Calu3 (cell line): ENCODE measurements around the gene NT5C1B. TPM values are rescaled to one million over a fixed set of nuclear protein-coding genes. Genes with fewer than 3 reads are reported as not detected.

Source experiments
- BruUV-seq: library from RNA; stranded (reverse); fragments of 400-500 nt; replicated peaks from 2 replicates; lab custom pipeline; 2021; lab: Mats Ljungman, UMichigan
- CTCF ChIA-PET: fragments of 300-600 bp; sonication (Branson Sonifier 250); formaldehyde crosslinking; loops from one replicate; lab custom pipeline; 2022; ENCODE audit warnings: antibody characterized with exemption; lab: Charles Lee
- DNase-seq: peaks from one replicate; pipeline ENCODE4 v3.0.0; 2022
- H3K27ac Mint-ChIP-seq: one replicate; pipeline ENCODE4 v1.8.0; 2022; ENCODE audit warnings: mixed read lengths; ENCODE audit not compliant: unreplicated experiment
- H3K27me3 Mint-ChIP-seq: one replicate; pipeline ENCODE4 v1.8.0; 2022; ENCODE audit warnings: mixed read lengths; ENCODE audit not compliant: unreplicated experiment
- H3K36me3 Mint-ChIP-seq: one replicate; pipeline ENCODE4 v1.8.0; 2022; ENCODE audit warnings: mild to moderate bottlenecking, moderate library complexity, mixed read lengths; ENCODE audit not compliant: insufficient read depth, unreplicated experiment
- H3K4me1 Mint-ChIP-seq: one replicate; pipeline ENCODE4 v1.8.0; 2022; ENCODE audit warnings: mild to moderate bottlenecking, low read depth, mixed read lengths; ENCODE audit not compliant: unreplicated experiment
- H3K4me3 Mint-ChIP-seq: one replicate; pipeline ENCODE4 v1.8.0; 2022; ENCODE audit warnings: mild to moderate bottlenecking, low read depth, moderate library complexity, mixed read lengths; ENCODE audit not compliant: unreplicated experiment
- H3K9me3 Mint-ChIP-seq: one replicate; pipeline ENCODE4 v1.8.0; 2022; ENCODE audit warnings: low read depth, mixed read lengths; ENCODE audit not compliant: unreplicated experiment
- CTCF ChIP-seq: fragments of 200-600 bp; IDR thresholded peaks from one replicate; pipeline ENCODE4 v1.8.0; 2022; ENCODE audit warnings: antibody characterized with exemption; ENCODE audit not compliant: unreplicated experiment
- intact Hi-C: fragments of 100-400 bp; cut with micrococcal nuclease; formaldehyde crosslinking; loops from one replicate; pipeline ENCODE4 v1.10.0; 2022; ENCODE audit not compliant: unreplicated experiment
- total RNA-seq: library from RNA; stranded (reverse); gene quantifications from 2 replicates; pipeline ENCODE4 v1.2.3, GENCODE V29; 2022

Gene NT5C1B
- total RNA-seq, 1 experiment from 2014 or later = not detected

- DNase-seq = no peak
- Mint-ChIP-seq H3K9me3 (peaks cover 2% of the 10 kb centered on the region), H3K27me3 (no peaks in the 10 kb centered on the region), H3K27ac (no peak overlapping the region), H3K4me3 (no peak overlapping the region), H3K4me1 (no peaks in the 10 kb centered on the region), H3K36me3 (no peaks in the 10 kb centered on the region)
- CTCF ChIA-PET = no interaction called here
- intact Hi-C loops = no loop called here
- no peak for TF ChIP-seq CTCF
- no TSS peak for BruUV-seq
Measured at GRCh38 chr2:18583905-18584607, 5.3 kb downstream of the NT5C1B start.

- H3K4me1 Mint-ChIP-seq = no peaks in the 10 kb centered on the region
- no peaks in the 10 kb centered on the region for H3K36me3 Mint-ChIP-seq
- intact Hi-C loops = no loop called here
- no peak for TF ChIP-seq CTCF
- no TSS peak for BruUV-seq
- H3K9me3 Mint-ChIP-seq = peaks cover 7% of the 10 kb centered on the region
- DNase-seq = no peak
- no peak overlapping the region for H3K27ac Mint-ChIP-seq
- CTCF ChIA-PET = no interaction called here
- H3K4me3 Mint-ChIP-seq = no peak overlapping the region
- no peaks in the 10 kb centered on the region for H3K27me3 Mint-ChIP-seq
Measured at GRCh38 chr2:18580606-18581005, 8.8 kb downstream of the NT5C1B start.

- DNase-seq = no peak
- no peaks in the 10 kb centered on the region for H3K36me3 Mint-ChIP-seq
- no TSS peak for BruUV-seq
- TF ChIP-seq CTCF = no peak
- no peak overlapping the region for H3K27ac Mint-ChIP-seq
- H3K9me3 Mint-ChIP-seq = peaks cover 7% of the 10 kb centered on the region
- H3K4me1 Mint-ChIP-seq = no peaks in the 10 kb centered on the region
- H3K27me3 Mint-ChIP-seq = no peaks in the 10 kb centered on the region
- no peak overlapping the region for H3K4me3 Mint-ChIP-seq
- intact Hi-C loops = no loop called here
- CTCF ChIA-PET = no interaction called here
Measured at GRCh38 chr2:18578033-18578432, 11.3 kb downstream of the NT5C1B start.

- CTCF ChIA-PET = no interaction called here
Measured at GRCh38 chr2:18566145-18566769, 23.1 kb downstream of the NT5C1B start.

More at GRCh38 chr2:18566145-18566769, 23.1 kb downstream of the NT5C1B start:
- Mint-ChIP-seq H3K4me3 (no peak overlapping the region), H3K36me3 (peaks cover 3% of the 10 kb centered on the region), H3K27me3 (no peaks in the 10 kb centered on the region), H3K4me1 (no peaks in the 10 kb centered on the region), H3K9me3 (peaks cover 3% of the 10 kb centered on the region), H3K27ac (no peak overlapping the region)
- intact Hi-C loops = no loop called here
- BruUV-seq = no TSS peak
- no peak for DNase-seq
- no peak for TF ChIP-seq CTCF
